RWPE2 (cell line): Measurements from ENCODE around the gene GIMAP8.

Experiments
- ATAC-seq: fragments of 200-7000 bp; cut with Tn5 transposase; 3 replicates; pipeline ENCODE4 v1.9.1; 2021; ENCODE audit warnings: low read depth
- DNase-seq: peaks from one replicate; pipeline ENCODE4 v3.0.0-alpha.2; 2020; ENCODE audit warnings: low spot score
- H3K27ac ChIP-seq: fragments of 450-650 bp; 2 replicates; pipeline ENCODE4 v1.5.1; 2017; ENCODE audit warnings: mild to moderate bottlenecking; ENCODE audit not compliant: poor library complexity, severe bottlenecking
- H3K27me3 ChIP-seq: fragments of 250-450 bp; sonication (Bioruptor Pico); 2 replicates; pipeline ENCODE4 v1.5.1; 2021; ENCODE audit warnings: mild to moderate bottlenecking, moderate library complexity; ENCODE audit not compliant: insufficient read depth, poor library complexity, severe bottlenecking
- H3K36me3 ChIP-seq: fragments of 250-450 bp; sonication (Bioruptor Pico); 2 replicates; pipeline ENCODE4 v1.5.1; 2020; ENCODE audit warnings: low read depth, mild to moderate bottlenecking, moderate library complexity
- H3K4me1 ChIP-seq: fragments of 250-450 bp; sonication (Bioruptor Pico); 2 replicates; pipeline ENCODE4 v1.5.1; 2021; ENCODE audit warnings: mild to moderate bottlenecking, moderate library complexity; ENCODE audit not compliant: insufficient read depth, poor library complexity, severe bottlenecking
- H3K4me3 ChIP-seq: fragments of 250-450 bp; sonication (Bioruptor Pico); 2 replicates; pipeline ENCODE4 v1.5.1; 2021; ENCODE audit warnings: mild to moderate bottlenecking, moderate library complexity; ENCODE audit not compliant: severe bottlenecking
- H3K9me3 ChIP-seq: fragments of 250-450 bp; sonication (Bioruptor Pico); 2 replicates; pipeline ENCODE4 v1.5.1; 2021; ENCODE audit warnings: mild to moderate bottlenecking, moderate library complexity; ENCODE audit not compliant: severe bottlenecking
- TF ChIP-seq, protein P1 (sequence below): fragments of 450-650 bp; IDR thresholded peaks from one replicate; pipeline ENCODE4 v1.5.1; 2017; ENCODE audit warnings: mild to moderate bottlenecking, moderate library complexity; ENCODE audit not compliant: poor library complexity, severe bottlenecking

GIMAP8 gene

DNA sequence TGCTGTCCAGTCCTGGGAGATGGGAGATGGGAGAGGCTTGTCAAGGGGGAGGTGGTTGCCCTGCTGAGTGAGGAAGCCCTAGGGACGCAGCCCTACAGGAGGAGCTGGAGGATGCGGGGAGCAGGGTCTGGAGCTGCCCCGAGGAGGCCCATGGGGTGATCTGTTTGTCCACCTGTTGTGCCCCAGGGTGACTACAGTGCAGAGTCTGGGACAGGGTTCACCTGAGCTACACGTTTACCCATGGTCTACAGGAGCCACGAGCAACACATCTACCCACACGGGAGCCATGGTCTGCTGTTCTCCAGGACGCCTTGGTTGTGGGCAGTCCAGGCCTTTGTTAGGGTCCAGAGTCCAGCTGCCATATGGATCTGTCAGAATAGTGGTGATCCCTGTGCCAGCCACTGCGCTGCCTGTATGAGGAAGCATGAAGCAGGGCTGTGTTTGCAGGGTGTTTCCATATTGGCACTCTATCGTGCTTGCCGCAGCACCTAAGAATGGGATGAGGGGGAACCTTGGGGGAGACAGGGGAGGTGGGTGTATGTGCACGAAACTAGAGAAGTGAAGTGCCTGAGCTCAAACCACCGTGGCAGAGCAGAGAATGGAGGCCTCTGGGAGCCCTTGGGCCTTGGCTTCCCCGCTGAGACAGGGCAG lies 47.6 kb upstream of the GIMAP8 start:
- Histone ChIP-seq H3K36me3 (no peaks in the 10 kb centered on the region), H3K4me3 (no peak overlapping the region), H3K27me3 (no peaks in the 10 kb centered on the region), H3K27ac (no peak overlapping the region), H3K4me1 (peaks cover 14% of the 10 kb centered on the region), H3K9me3 (no peaks in the 10 kb centered on the region)
- no peak for ATAC-seq
- TF ChIP-seq, protein P1, sequence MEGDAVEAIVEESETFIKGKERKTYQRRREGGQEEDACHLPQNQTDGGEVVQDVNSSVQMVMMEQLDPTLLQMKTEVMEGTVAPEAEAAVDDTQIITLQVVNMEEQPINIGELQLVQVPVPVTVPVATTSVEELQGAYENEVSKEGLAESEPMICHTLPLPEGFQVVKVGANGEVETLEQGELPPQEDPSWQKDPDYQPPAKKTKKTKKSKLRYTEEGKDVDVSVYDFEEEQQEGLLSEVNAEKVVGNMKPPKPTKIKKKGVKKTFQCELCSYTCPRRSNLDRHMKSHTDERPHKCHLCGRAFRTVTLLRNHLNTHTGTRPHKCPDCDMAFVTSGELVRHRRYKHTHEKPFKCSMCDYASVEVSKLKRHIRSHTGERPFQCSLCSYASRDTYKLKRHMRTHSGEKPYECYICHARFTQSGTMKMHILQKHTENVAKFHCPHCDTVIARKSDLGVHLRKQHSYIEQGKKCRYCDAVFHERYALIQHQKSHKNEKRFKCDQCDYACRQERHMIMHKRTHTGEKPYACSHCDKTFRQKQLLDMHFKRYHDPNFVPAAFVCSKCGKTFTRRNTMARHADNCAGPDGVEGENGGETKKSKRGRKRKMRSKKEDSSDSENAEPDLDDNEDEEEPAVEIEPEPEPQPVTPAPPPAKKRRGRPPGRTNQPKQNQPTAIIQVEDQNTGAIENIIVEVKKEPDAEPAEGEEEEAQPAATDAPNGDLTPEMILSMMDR = no peak
- DNase-seq = no peak

DNA sequence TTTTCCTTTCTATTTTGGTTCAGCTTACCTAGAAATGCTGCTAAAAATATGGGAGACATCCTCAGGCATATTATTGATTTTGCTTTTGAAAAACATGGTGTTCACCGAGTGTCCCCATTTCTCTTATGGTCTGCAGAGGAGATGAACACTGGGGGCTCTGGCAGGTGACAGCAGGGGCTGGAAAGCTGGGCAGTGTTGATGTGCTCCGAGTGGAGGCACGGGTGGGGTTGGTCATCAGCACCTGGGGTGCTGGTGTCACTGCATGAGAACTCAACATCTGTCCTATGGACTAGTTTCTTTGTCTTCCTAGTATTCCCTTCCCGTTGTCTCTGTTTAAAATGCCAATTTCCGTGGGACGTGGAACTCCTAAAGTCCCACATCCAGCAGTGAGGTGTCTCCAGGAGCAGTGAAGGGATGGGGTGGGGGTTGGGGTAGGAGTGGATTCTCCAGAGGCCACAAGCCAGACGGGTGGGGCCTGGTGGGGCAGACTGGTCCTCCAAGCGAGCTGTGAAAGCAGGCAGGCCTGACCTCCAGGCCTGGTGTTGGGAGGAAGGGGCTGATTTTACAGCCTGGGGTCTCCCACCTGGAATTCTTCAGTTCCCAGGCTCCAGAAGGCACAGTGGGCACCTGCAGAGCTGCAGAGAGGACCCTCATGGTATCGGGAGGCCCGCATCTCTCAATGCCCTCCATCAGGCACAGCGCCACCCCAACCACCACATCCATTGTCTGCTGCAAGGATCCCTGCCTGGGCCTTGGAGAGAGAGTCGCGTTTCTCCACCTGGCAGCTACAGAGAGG lies 46.9 kb upstream of the GIMAP8 start:
- H3K36me3 ChIP-seq = no peaks in the 10 kb centered on the region
- H3K27ac ChIP-seq = no peak overlapping the region
- ATAC-seq (no peak), DNase-seq (no peak)
- no peak overlapping the region for H3K4me3 ChIP-seq
- H3K27me3 ChIP-seq = no peaks in the 10 kb centered on the region
- no peaks in the 10 kb centered on the region for H3K9me3 ChIP-seq
- H3K4me1 ChIP-seq = peaks cover 14% of the 10 kb centered on the region
- TF ChIP-seq, protein P1 = no peak

DNA sequence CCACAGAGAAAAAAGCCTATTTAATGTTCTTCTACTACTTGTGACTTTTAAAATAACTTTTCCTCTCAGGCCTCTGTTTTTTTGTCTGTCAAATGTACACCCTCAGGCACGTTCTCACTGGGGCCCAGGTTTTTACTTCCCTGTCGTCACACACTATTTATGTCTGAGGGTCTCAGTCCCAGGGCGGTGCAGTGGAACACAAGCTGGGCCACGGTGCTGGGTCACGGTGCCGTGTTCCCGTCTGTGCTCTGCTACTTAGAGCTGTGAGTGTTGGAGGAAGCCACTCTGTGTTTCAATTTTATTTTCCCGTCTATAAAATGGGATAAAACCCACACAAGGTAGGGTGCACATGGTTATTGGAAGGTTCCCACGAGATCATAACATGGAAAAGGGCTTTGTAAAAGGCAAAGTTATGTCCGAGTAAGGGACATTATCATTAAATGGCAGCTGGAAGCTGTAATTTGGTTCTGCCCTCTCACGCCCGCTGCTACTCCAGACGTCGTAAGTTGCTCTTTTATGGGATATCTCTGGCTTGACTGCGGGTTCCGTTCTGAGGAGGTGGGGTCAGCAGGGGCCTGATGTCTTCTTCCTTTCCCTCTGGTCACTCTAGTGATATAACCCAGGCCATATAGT lies 46.1 kb upstream of the GIMAP8 start:
- ATAC-seq (no peak), DNase-seq (no peak)
- Histone ChIP-seq H3K9me3 (no peaks in the 10 kb centered on the region), H3K27me3 (no peaks in the 10 kb centered on the region), H3K27ac (peak overlapping the region; percentile 28), H3K4me3 (peak overlapping the region; percentile 81), H3K36me3 (no peaks in the 10 kb centered on the region), H3K4me1 (peaks cover 14% of the 10 kb centered on the region)
- TF ChIP-seq, protein P1 = no peak

DNA sequence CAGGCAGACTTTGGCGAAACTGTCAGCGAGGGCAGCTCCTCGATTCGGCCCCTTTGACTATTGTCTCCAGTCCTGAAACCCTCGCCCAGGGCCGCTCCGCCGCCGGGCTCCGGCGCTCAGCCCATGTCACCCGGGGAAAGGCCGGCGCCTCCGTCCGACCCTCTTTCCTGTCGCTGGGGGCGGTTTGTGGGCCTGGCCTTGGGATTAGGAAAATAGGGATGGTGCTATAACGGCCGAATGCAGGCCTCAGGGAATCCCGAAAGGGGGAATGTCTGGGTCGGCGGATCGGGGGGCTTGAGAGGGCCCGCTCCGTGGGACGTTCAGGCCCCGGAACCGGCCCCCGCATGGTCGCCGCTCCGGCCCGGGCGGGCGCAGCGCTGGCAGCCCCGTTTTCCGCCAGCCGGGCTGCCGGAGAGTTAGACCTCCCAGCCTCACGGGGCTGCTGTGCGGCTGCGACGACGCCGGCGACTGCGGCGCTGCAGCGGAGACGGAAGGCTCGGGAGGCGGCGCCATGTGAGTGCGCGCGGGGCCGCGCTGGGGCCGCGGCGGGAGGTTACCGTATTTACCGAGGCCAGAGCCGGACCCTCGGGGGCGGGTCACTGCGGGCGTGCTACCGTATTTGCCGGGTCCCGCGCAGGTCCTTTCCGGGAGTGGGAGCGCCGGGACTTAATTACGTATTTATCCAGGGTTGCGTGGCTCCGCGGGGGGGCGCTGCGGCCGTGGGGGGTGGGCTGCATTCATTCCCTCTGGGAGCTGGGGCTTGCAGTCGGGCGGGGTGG lies 45.4 kb upstream of the GIMAP8 start:
- H3K27me3 ChIP-seq = no peaks in the 10 kb centered on the region
- peaks cover 8% of the 10 kb centered on the region for H3K4me1 ChIP-seq
- H3K36me3 ChIP-seq = no peaks in the 10 kb centered on the region
- H3K9me3 ChIP-seq = no peaks in the 10 kb centered on the region
- TF ChIP-seq, protein P1 = peak; percentile 59
- peak overlapping the region; percentile 28 for H3K27ac ChIP-seq
- DNase-seq = no peak
- peak overlapping the region; percentile 81 for H3K4me3 ChIP-seq
- ATAC-seq = peak; percentile 77
